Measurements from ENCODE around the gene TCP11L2. TPM values are rescaled to one million over a fixed set of nuclear protein-coding genes. Genes with fewer than 3 reads are reported as not detected.

Gene TCP11L2
- total and polyA plus RNA-seq, 2 of the 4 experiments (the other 2 are of a cell fraction): 7.3 to 32.8 TPM

GRCh38 chr12:106378788-106379187 lies 76.3 kb downstream of the TCP11L2 start:
- Histone ChIP-seq H4K91ac (ENCODE audit: insufficient read depth, low read depth, low read length) (no peak overlapping the region), H3K4me2 (ENCODE audit: low read depth, low read length) (no peak overlapping the region), H4K8ac (ENCODE audit: low read depth in 2 of 2, low read length in 2 of 2) (no peak overlapping the region), H3K4me1 (ENCODE audit: control insufficient read depth, insufficient read depth, low read length) (no peaks in the 10 kb centered on the region), H3K27me3 (ENCODE audit: control insufficient read depth, insufficient read depth, low read length) (no peaks in the 10 kb centered on the region), H3K9ac (ENCODE audit: low read depth, low read length) (no peak overlapping the region), H3K18ac (ENCODE audit: low read depth, low read length) (no peak overlapping the region), H2BK15ac (ENCODE audit: low read depth, low read length) (no peak overlapping the region), H3K79me1 (ENCODE audit: low read depth in 1 of 2, low read length in 2 of 2) (no peaks in the 10 kb centered on the region), H2AFZ (replicated peaks; ENCODE audit: low read length, poor library complexity) (no peak overlapping the region), H3K9me3 (ENCODE audit: control insufficient read depth, insufficient read depth, low read length) (peaks cover 2% of the 10 kb centered on the region), H4K5ac (ENCODE audit: low read depth, low read length) (no peak overlapping the region), H3K4me3 (ENCODE audit: insufficient read depth, low read depth, low read length) (no peak overlapping the region), H2BK120ac (ENCODE audit: low read depth, low read length) (no peak overlapping the region), H3K56ac (ENCODE audit: extremely low read depth, insufficient read depth, low read length) (no peak overlapping the region), H2AK9ac (replicated peaks; ENCODE audit: low read depth, low read length, poor library complexity) (no peak overlapping the region), H3K4ac (ENCODE audit: low read depth, low read length) (no peak overlapping the region), H4K20me1 (ENCODE audit: insufficient read depth, low read length) (no peaks in the 10 kb centered on the region), H3K27ac (ENCODE audit: insufficient read depth, low read length) (no peak overlapping the region), H2AK5ac (ENCODE audit: low read depth, low read length) (no peak overlapping the region), H3K14ac (replicated peaks; ENCODE audit: low read depth, low read length) (no peak overlapping the region), H2BK20ac (ENCODE audit: low read depth, low read length) (no peak overlapping the region), H3K9me1 (ENCODE audit: insufficient read depth, low read length) (no peaks in the 10 kb centered on the region), H2BK5ac (ENCODE audit: low read depth, low read length, poor library complexity, severe bottlenecking) (no peak overlapping the region), H3K36me3 (ENCODE audit: control insufficient read depth, insufficient read depth, low read length) (peaks cover 10% of the 10 kb centered on the region), H3K23ac (ENCODE audit: low read depth, low read length) (no peak overlapping the region)
- ATAC-seq (ENCODE audit: low read depth): no peak
- WGBS, 2 experiments (ENCODE audit: extremely low coverage in 2 of 2, insufficient read length in 1 of 2): no CpG with 5 or more reads among the region's 4 CpGs
- intact Hi-C loops (cut with micrococcal nuclease) (no loop called here), dilution Hi-C loops (cut with HindIII; ENCODE audit: low sequenced_read_pairs, unreplicated experiment) (loop anchor here (25.0 kb wide), 1 partner anchor 534 kb away; no protein-coding TSS in a partner anchor), in situ Hi-C loops (cut with MboI; ENCODE audit: low sequenced_read_pairs) (no loop called here)
- no TSS peak for BruUV-seq (replicated peaks)
- no peak for DNase-seq
- POLR2A ChIA-PET (ENCODE audit: unreplicated experiment): no interaction called here
- TF ChIP-seq BHLHE40 (IDR thresholded peaks at IDR 0.05; ENCODE audit: low read depth, low read length) (no peak), SMC3 (IDR thresholded peaks at IDR 0.05; ENCODE audit: low read depth, low read length) (no peak), MAZ (IDR thresholded peaks at IDR 0.05; ENCODE audit: borderline replicate concordance, low read depth, low read length) (no peak), MAFK (IDR thresholded peaks at IDR 0.05; ENCODE audit: low read depth, low read length) (no peak), RCOR1 (IDR thresholded peaks at IDR 0.05; ENCODE audit: insufficient replicate concordance, low read length) (no peak), CEBPB (IDR thresholded peaks at IDR 0.05; ENCODE audit: low read depth, low read length) (no peak), NFE2L2 (IDR thresholded peaks at IDR 0.05; ENCODE audit: low read depth, low read length) (no peak), CTCF (conservative IDR thresholded peaks at IDR 0.05; ENCODE audit: low read depth, low read length) (no peak), MXI1 (IDR thresholded peaks at IDR 0.05; ENCODE audit: borderline replicate concordance, low read depth, low read length) (no peak), ELK1 (IDR thresholded peaks at IDR 0.05; ENCODE audit: borderline replicate concordance, low read depth, low read length) (no peak), FOS (IDR thresholded peaks at IDR 0.05; ENCODE audit: low read depth, low read length) (no peak), POLR2A (IDR thresholded peaks at IDR 0.05; ENCODE audit: low read depth, low read length) (no peak)
- CTCF ChIA-PET: interaction anchor here (1.4 to 1.6 kb wide), 2 partner anchors 21 to 540 kb away, joined by 3 to 4 read pairs; partner anchors contain the start of gene POLR3B

Data from IMR-90 (cell line).